Mesendoderm (in vitro differentiated cells): ENCODE results near the gene MICAL2.

Source experiments
- DNase-seq: peaks from one replicate; pipeline ENCODE4 v3.0.0; 2013
- H2AK5ac ChIP-seq: 2 replicates; pipeline ENCODE4 v1.6.1; 2013; ENCODE audit warnings: low read length, inconsistent platforms
- H2BK120ac ChIP-seq: 2 replicates; pipeline ENCODE4 v1.6.1; 2013; ENCODE audit warnings: low read depth, mild to moderate bottlenecking, low read length, moderate library complexity, mixed read lengths
- H2BK15ac ChIP-seq: replicated peaks from 2 replicates; pipeline ENCODE4 v1.6.1; 2013; ENCODE audit warnings: low read depth, mild to moderate bottlenecking, moderate library complexity
- H2BK5ac ChIP-seq: 2 replicates; pipeline ENCODE4 v1.6.1; 2013; ENCODE audit warnings: low read length, inconsistent platforms
- H3K18ac ChIP-seq: 2 replicates; pipeline ENCODE4 v1.6.1; 2013; ENCODE audit warnings: mild to moderate bottlenecking, low read length, mixed read lengths
- H3K23ac ChIP-seq: one replicate; pipeline ENCODE4 v1.6.1; 2013; ENCODE audit warnings: low read length
- H3K27ac ChIP-seq: 2 replicates; pipeline ENCODE4 v1.5.1; 2013; ENCODE audit warnings: low read depth, mild to moderate bottlenecking, inconsistent platforms, low read length, moderate library complexity
- H3K27me3 ChIP-seq: 2 replicates; pipeline ENCODE4 v1.6.1; 2013; ENCODE audit warnings: low read length, control low read depth, mild to moderate bottlenecking, inconsistent platforms; ENCODE audit not compliant: insufficient read depth, poor library complexity
- H3K36me3 ChIP-seq: 2 replicates; pipeline ENCODE4 v1.6.1; 2013; ENCODE audit warnings: low read length, inconsistent platforms; ENCODE audit not compliant: control insufficient read depth, insufficient read depth
- H3K4ac ChIP-seq: one replicate; pipeline ENCODE4 v1.6.1; 2013; ENCODE audit warnings: low read depth, mild to moderate bottlenecking, low read length, moderate library complexity
- H3K4me1 ChIP-seq: 2 replicates; pipeline ENCODE4 v1.6.1; 2013; ENCODE audit warnings: low read depth, low read length, inconsistent platforms; ENCODE audit not compliant: control insufficient read depth
- H3K4me2 ChIP-seq: 2 replicates; pipeline ENCODE4 v1.6.1; 2013; ENCODE audit warnings: low read length
- H3K4me3 ChIP-seq: 2 replicates; pipeline ENCODE4 v1.5.1; 2013; ENCODE audit warnings: mild to moderate bottlenecking, low read length
- H3K56ac ChIP-seq: one replicate; pipeline ENCODE4 v1.6.1; 2013; ENCODE audit warnings: low read length
- H3K79me1 ChIP-seq: 2 replicates; pipeline ENCODE4 v1.6.1; 2013; ENCODE audit warnings: low read length, inconsistent platforms
- H3K79me2 ChIP-seq: 2 replicates; pipeline ENCODE4 v1.6.1; 2013; ENCODE audit warnings: mild to moderate bottlenecking, low read length; ENCODE audit not compliant: control insufficient read depth, insufficient read depth
- H3K9ac ChIP-seq: 2 replicates; pipeline ENCODE4 v1.6.1; 2013; ENCODE audit warnings: low read length, inconsistent platforms
- H4K5ac ChIP-seq: one replicate; pipeline ENCODE4 v1.6.1; 2013; ENCODE audit warnings: low read length
- H4K8ac ChIP-seq: one replicate; pipeline ENCODE4 v1.6.1; 2013; ENCODE audit warnings: low read depth, mild to moderate bottlenecking, control low read depth, low read length, moderate library complexity
- WGBS: extraction: QIAGEN DNeasy Blood & Tissue Kit; methylation state at CpG from one replicate; pipeline ENCODE4 v1.1.7; 2013; ENCODE audit warnings: low lambda C conversion rate, missing lambda C conversion rate; ENCODE audit not compliant: insufficient coverage; ENCODE audit errors: extremely low coverage; 5-methylcytosine and 5-hydroxymethylcytosine counted together

The MICAL2 gene

GRCh38 chr11:12071574-12071973, 38.8 kb upstream of the MICAL2 start:
- Histone ChIP-seq H2BK120ac (no peak overlapping the region), H4K8ac (no peak overlapping the region), H3K36me3 (no peaks in the 10 kb centered on the region), H3K23ac (no peak overlapping the region), H3K9ac (no peak overlapping the region), H4K5ac (no peak overlapping the region), H3K4ac (no peak overlapping the region), H3K56ac (no peak overlapping the region), H3K27ac (no peak overlapping the region), H3K27me3 (no peaks in the 10 kb centered on the region), H3K4me3 (no peak overlapping the region), H2BK5ac (no peak overlapping the region), H3K4me2 (no peak overlapping the region), H3K79me2 (no peaks in the 10 kb centered on the region), H3K18ac (no peak overlapping the region), H2AK5ac (no peak overlapping the region), H3K4me1 (peaks cover 8% of the 10 kb centered on the region), H3K79me1 (no peaks in the 10 kb centered on the region), H2BK15ac (no peak overlapping the region)
- no CpG with 5 or more reads among the region's 3 CpGs for WGBS
- DNase-seq, result no peak

DNA sequence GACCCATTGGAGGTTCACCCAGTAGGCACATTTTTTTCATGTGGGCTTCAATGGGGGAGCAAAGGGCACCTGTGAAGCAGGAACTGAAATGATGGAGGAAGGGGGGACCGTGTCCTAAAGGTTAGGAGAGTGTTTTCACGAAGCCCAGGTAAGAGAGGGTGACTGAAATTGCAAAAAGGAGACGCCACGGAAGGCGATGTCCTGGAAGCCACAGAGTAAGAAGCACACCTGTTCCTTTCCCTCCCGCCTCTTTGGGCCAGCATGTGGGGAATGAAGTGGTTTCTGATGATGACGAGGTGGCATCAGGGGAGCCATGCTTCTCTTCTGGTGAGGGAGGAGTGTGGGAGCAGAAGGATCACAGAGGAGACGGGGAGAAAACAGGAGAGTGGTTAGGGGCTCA, 37.0 kb upstream of the MICAL2 start:
- Histone ChIP-seq H3K79me1 (no peaks in the 10 kb centered on the region), H3K27me3 (no peaks in the 10 kb centered on the region), H3K18ac (no peak overlapping the region), H4K5ac (no peak overlapping the region), H4K8ac (no peak overlapping the region), H3K4me2 (no peak overlapping the region), H2BK120ac (no peak overlapping the region), H3K79me2 (no peaks in the 10 kb centered on the region), H3K23ac (no peak overlapping the region), H2BK15ac (no peak overlapping the region), H3K9ac (no peak overlapping the region), H3K36me3 (no peaks in the 10 kb centered on the region), H3K4me1 (no peaks in the 10 kb centered on the region), H3K4ac (no peak overlapping the region), H3K27ac (no peak overlapping the region), H2BK5ac (no peak overlapping the region), H2AK5ac (no peak overlapping the region), H3K4me3 (no peak overlapping the region), H3K56ac (no peak overlapping the region)
- DNase-seq, result no peak
- WGBS, result no CpG with 5 or more reads among the region's 8 CpGs

- H2BK15ac ChIP-seq, result no peak overlapping the region
- H4K8ac ChIP-seq, result no peak overlapping the region
- no peak for DNase-seq
- no peaks in the 10 kb centered on the region for H3K36me3 ChIP-seq
- no CpG with 5 or more reads among the region's 4 CpGs for WGBS
- no peak overlapping the region for H3K4me3 ChIP-seq
- no peak overlapping the region for H3K23ac ChIP-seq
- no peak overlapping the region for H3K9ac ChIP-seq
- H3K79me2 ChIP-seq, result no peaks in the 10 kb centered on the region
- no peaks in the 10 kb centered on the region for H3K79me1 ChIP-seq
- no peak overlapping the region for H2BK5ac ChIP-seq
- H3K27ac ChIP-seq, result no peak overlapping the region
- H3K4me1 ChIP-seq, result no peaks in the 10 kb centered on the region
- no peak overlapping the region for H3K4ac ChIP-seq
- H3K27me3 ChIP-seq, result no peaks in the 10 kb centered on the region
- H2AK5ac ChIP-seq, result no peak overlapping the region
- no peak overlapping the region for H3K56ac ChIP-seq
- H3K18ac ChIP-seq, result no peak overlapping the region
- H2BK120ac ChIP-seq, result no peak overlapping the region
- no peak overlapping the region for H3K4me2 ChIP-seq
- no peak overlapping the region for H4K5ac ChIP-seq
Measured at GRCh38 chr11:12073886-12074285, 36.5 kb upstream of the MICAL2 start.

- no peaks in the 10 kb centered on the region for H3K79me1 ChIP-seq
- H3K4me3 ChIP-seq, result no peak overlapping the region
- H3K9ac ChIP-seq, result no peak overlapping the region
- H3K18ac ChIP-seq, result no peak overlapping the region
- no peak overlapping the region for H2BK5ac ChIP-seq
- no peak overlapping the region for H3K27ac ChIP-seq
- no peak overlapping the region for H3K23ac ChIP-seq
- H3K4ac ChIP-seq, result no peak overlapping the region
- no peak overlapping the region for H3K4me2 ChIP-seq
- H3K56ac ChIP-seq, result no peak overlapping the region
- H3K4me1 ChIP-seq, result no peaks in the 10 kb centered on the region
- no peaks in the 10 kb centered on the region for H3K79me2 ChIP-seq
- H4K5ac ChIP-seq, result no peak overlapping the region
- H3K36me3 ChIP-seq, result no peaks in the 10 kb centered on the region
- no peak overlapping the region for H2AK5ac ChIP-seq
- WGBS, result no CpG with 5 or more reads among the region's 6 CpGs
- H3K27me3 ChIP-seq, result no peaks in the 10 kb centered on the region
- no peak for DNase-seq
- H4K8ac ChIP-seq, result no peak overlapping the region
- H2BK120ac ChIP-seq, result no peak overlapping the region
- H2BK15ac ChIP-seq, result no peak overlapping the region
Measured at GRCh38 chr11:12074529-12075195, 35.7 kb upstream of the MICAL2 start.

DNA sequence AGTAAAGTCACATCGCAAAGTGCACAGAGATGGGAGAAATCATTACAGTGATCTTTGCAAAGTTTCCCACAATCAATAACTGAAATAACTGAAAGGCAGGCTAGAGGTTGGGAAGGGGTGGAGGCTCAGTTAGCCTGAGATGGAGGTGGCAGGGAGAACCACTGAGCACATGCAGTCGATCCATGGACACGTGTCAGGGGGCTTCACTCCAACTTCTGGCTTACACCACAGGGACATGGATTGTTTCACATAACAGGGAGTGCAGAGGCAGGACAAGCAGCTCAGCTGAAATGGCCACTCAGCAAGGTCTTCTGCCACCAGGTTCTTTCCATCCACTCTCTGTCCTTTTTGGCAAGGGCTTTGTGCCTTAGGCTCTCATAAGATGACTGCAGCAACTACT, 35.1 kb upstream of the MICAL2 start:
- Histone ChIP-seq H3K9ac (no peak overlapping the region), H3K23ac (no peak overlapping the region), H3K27ac (no peak overlapping the region), H4K5ac (no peak overlapping the region), H4K8ac (no peak overlapping the region), H2BK5ac (no peak overlapping the region), H3K4me1 (no peaks in the 10 kb centered on the region), H3K56ac (no peak overlapping the region), H3K4me3 (no peak overlapping the region), H3K4ac (no peak overlapping the region), H3K4me2 (no peak overlapping the region), H2AK5ac (no peak overlapping the region), H3K79me2 (no peaks in the 10 kb centered on the region), H3K27me3 (no peaks in the 10 kb centered on the region), H2BK120ac (no peak overlapping the region), H2BK15ac (no peak overlapping the region), H3K18ac (no peak overlapping the region), H3K79me1 (no peaks in the 10 kb centered on the region), H3K36me3 (no peaks in the 10 kb centered on the region)
- DNase-seq, result no peak
- no CpG with 5 or more reads among the region's 3 CpGs for WGBS
